OCI-LY7 (cell line): ENCODE measurements around the gene PAOX. TPM values are rescaled to one million over a fixed set of nuclear protein-coding genes. Genes with fewer than 3 reads are reported as not detected.

Source experiments
- BruUV-seq: library from RNA; stranded (reverse); fragments of 400-500 nt; replicated peaks from 2 replicates; lab custom pipeline; 2021; lab: Mats Ljungman, UMichigan
- CTCF ChIA-PET: fragments of 300-600 bp; sonication (Branson Sonifier 250); formaldehyde crosslinking; loops from one replicate; lab custom pipeline; 2022; ENCODE audit warnings: antibody characterized with exemption; ENCODE audit not compliant: unreplicated experiment; lab: Charles Lee
- POLR2A ChIA-PET: fragments of 300-600 bp; sonication (Branson Sonifier 250); formaldehyde crosslinking; loops from one replicate; lab custom pipeline; 2022; ENCODE audit warnings: antibody characterized with exemption; lab: Charles Lee
- DNase-seq: peaks from one replicate; pipeline ENCODE4 v3.0.0-alpha.2; 2015; ENCODE audit warnings: low spot score
- H2AFZ ChIP-seq: fragments of 200-600 bp; sonication (generic), shearing (Covaris generic); 2 replicates; pipeline ENCODE4 v1.6.1; 2014; ENCODE audit warnings: mild to moderate bottlenecking, antibody characterized with exemption, low read length, moderate library complexity
- H3K27ac ChIP-seq: fragments of 200-600 bp; sonication (generic); 2 replicates; pipeline ENCODE4 v1.5.1; 2014; ENCODE audit warnings: mixed run types, low read depth, mild to moderate bottlenecking, moderate library complexity, low read length, inconsistent platforms; ENCODE audit not compliant: poor library complexity, severe bottlenecking
- H3K36me3 ChIP-seq: fragments of 200-600 bp; sonication (generic); 2 replicates; pipeline ENCODE4 v1.6.1; 2014; ENCODE audit warnings: mild to moderate bottlenecking, antibody characterized with exemption, low read length, moderate library complexity, mixed read lengths; ENCODE audit not compliant: insufficient read depth
- H3K4me1 ChIP-seq: fragments of 200-600 bp; sonication (generic); 2 replicates; pipeline ENCODE4 v1.5.1; 2014; ENCODE audit warnings: mild to moderate bottlenecking, low read length; ENCODE audit not compliant: insufficient read depth, poor library complexity, severe bottlenecking
- H3K4me2 ChIP-seq: fragments of 200-600 bp; sonication (generic); 2 replicates; pipeline ENCODE4 v1.6.1; 2014; ENCODE audit warnings: mild to moderate bottlenecking, low read length
- H3K4me3 ChIP-seq: fragments of 200-600 bp; sonication (generic); 2 replicates; pipeline ENCODE4 v1.5.1; 2014; ENCODE audit warnings: mild to moderate bottlenecking, low read depth, low read length; ENCODE audit not compliant: poor library complexity, severe bottlenecking
- H3K79me2 ChIP-seq: fragments of 200-600 bp; sonication (generic); 2 replicates; pipeline ENCODE4 v1.6.1; 2016; ENCODE audit warnings: low read depth, mild to moderate bottlenecking, low read length, moderate library complexity, mixed read lengths; ENCODE audit not compliant: insufficient read depth
- H3K9me2 ChIP-seq: fragments of 200-600 bp; sonication (generic); 2 replicates; pipeline ENCODE4 v1.6.1; 2016; ENCODE audit warnings: mild to moderate bottlenecking, low read length, mixed read lengths; ENCODE audit not compliant: insufficient read depth
- H3K9me3 ChIP-seq: fragments of 200-600 bp; sonication (generic); 2 replicates; pipeline ENCODE4 v1.6.1; 2014; ENCODE audit warnings: mild to moderate bottlenecking, mixed run types, low read length, mixed read lengths
- H4K20me1 ChIP-seq: fragments of 200-600 bp; sonication (generic); 2 replicates; pipeline ENCODE4 v1.6.1; 2014; ENCODE audit warnings: mild to moderate bottlenecking, antibody characterized with exemption, low read length, moderate library complexity, mixed read lengths; ENCODE audit not compliant: insufficient read depth
- EZH2phosphoT487 ChIP-seq: fragments of 200-600 bp; sonication (generic); IDR thresholded peaks from 2 replicates; pipeline ENCODE4 v1.6.1; 2018; ENCODE audit warnings: low read depth, borderline replicate concordance, mild to moderate bottlenecking, mixed run types, antibody characterized with exemption, low read length, moderate library complexity, mixed read lengths
- intact Hi-C: fragments of 100-400 bp; cut with micrococcal nuclease; formaldehyde crosslinking; loops from one replicate; pipeline ENCODE4 v1.10.0; 2022; ENCODE audit not compliant: unreplicated experiment
- total RNA-seq, 2 experiments: library from RNA; depleted of rRNA in 1 of 2; stranded (reverse); fragments of >200 nt in 1 of 2; shearing (Covaris generic) in 1 of 2; gene quantifications; 2 replicates each; pipeline ENCODE4 v1.2.3, GENCODE V29; 2014 to 2022
- TF ChIP-seq, protein P1 (sequence below): fragments of 200-600 bp; sonication (generic); conservative IDR thresholded peaks from 2 replicates; pipeline ENCODE4 v1.5.1; 2014; ENCODE audit warnings: mild to moderate bottlenecking, antibody characterized with exemption, low read length, moderate library complexity, mixed read lengths

The PAOX gene
- total RNA-seq, 2 experiments from 2014 or later = 10.7 to 28.1 TPM

GRCh38 chr10:133341983-133342382 is 37.1 kb upstream of the PAOX start:
- no peaks in the 10 kb centered on the region for H3K36me3 ChIP-seq
- H3K4me2 ChIP-seq = no peak overlapping the region
- DNase-seq = no peak
- POLR2A ChIA-PET = no interaction called here
- no peaks in the 10 kb centered on the region for H3K9me2 ChIP-seq
- H3K4me3 ChIP-seq = no peak overlapping the region
- no peaks in the 10 kb centered on the region for H3K79me2 ChIP-seq
- H3K9me3 ChIP-seq = no peaks in the 10 kb centered on the region; the same call in 1 of the 2 replicates
- BruUV-seq = no TSS peak
- no peak for TF ChIP-seq EZH2phosphoT487
- TF ChIP-seq, protein P1, sequence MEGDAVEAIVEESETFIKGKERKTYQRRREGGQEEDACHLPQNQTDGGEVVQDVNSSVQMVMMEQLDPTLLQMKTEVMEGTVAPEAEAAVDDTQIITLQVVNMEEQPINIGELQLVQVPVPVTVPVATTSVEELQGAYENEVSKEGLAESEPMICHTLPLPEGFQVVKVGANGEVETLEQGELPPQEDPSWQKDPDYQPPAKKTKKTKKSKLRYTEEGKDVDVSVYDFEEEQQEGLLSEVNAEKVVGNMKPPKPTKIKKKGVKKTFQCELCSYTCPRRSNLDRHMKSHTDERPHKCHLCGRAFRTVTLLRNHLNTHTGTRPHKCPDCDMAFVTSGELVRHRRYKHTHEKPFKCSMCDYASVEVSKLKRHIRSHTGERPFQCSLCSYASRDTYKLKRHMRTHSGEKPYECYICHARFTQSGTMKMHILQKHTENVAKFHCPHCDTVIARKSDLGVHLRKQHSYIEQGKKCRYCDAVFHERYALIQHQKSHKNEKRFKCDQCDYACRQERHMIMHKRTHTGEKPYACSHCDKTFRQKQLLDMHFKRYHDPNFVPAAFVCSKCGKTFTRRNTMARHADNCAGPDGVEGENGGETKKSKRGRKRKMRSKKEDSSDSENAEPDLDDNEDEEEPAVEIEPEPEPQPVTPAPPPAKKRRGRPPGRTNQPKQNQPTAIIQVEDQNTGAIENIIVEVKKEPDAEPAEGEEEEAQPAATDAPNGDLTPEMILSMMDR = no peak
- no peak overlapping the region for H3K27ac ChIP-seq
- H3K4me1 ChIP-seq = no peaks in the 10 kb centered on the region
- no peak overlapping the region for H2AFZ ChIP-seq
- CTCF ChIA-PET = no interaction called here
- intact Hi-C loops = no loop called here
- H4K20me1 ChIP-seq = no peaks in the 10 kb centered on the region

GRCh38 chr10:133342942-133343341 is 36.1 kb upstream of the PAOX start:
- H3K4me1 ChIP-seq = no peaks in the 10 kb centered on the region
- no peaks in the 10 kb centered on the region for H4K20me1 ChIP-seq
- POLR2A ChIA-PET = interaction anchor here (0.6 kb wide), 1 partner anchor 43 kb away, joined by 3 read pairs; no protein-coding TSS in a partner anchor
- DNase-seq = no peak
- intact Hi-C loops = no loop called here
- H3K79me2 ChIP-seq = no peaks in the 10 kb centered on the region
- no peaks in the 10 kb centered on the region for H3K9me2 ChIP-seq
- H3K4me2 ChIP-seq = no peak overlapping the region
- H2AFZ ChIP-seq = no peak overlapping the region
- CTCF ChIA-PET = no interaction called here
- no peak for TF ChIP-seq EZH2phosphoT487
- TF ChIP-seq, protein P1 = no peak
- H3K36me3 ChIP-seq = no peaks in the 10 kb centered on the region
- no peak overlapping the region for H3K27ac ChIP-seq
- no peaks in the 10 kb centered on the region; the same call in 1 of the 2 replicates for H3K9me3 ChIP-seq
- no peak overlapping the region for H3K4me3 ChIP-seq
- no TSS peak for BruUV-seq

- POLR2A ChIA-PET = interaction anchor here (0.6 kb wide), 2 partner anchors 20 to 43 kb away, joined by 3 read pairs; no protein-coding TSS in a partner anchor
- BruUV-seq = no TSS peak
- intact Hi-C loops = no loop called here
These were observed 35.5 kb upstream of the PAOX start for GRCh38 chr10:133343558-133343957.

More at GRCh38 chr10:133343558-133343957, 35.5 kb upstream of the PAOX start:
- no peaks in the 10 kb centered on the region for H3K9me2 ChIP-seq
- no peaks in the 10 kb centered on the region for H4K20me1 ChIP-seq
- H2AFZ ChIP-seq = no peak overlapping the region
- no peaks in the 10 kb centered on the region for H3K4me1 ChIP-seq
- H3K4me2 ChIP-seq = no peak overlapping the region
- TF ChIP-seq, protein P1 = no peak
- no peak overlapping the region for H3K4me3 ChIP-seq
- no peaks in the 10 kb centered on the region; the same call in 1 of the 2 replicates for H3K9me3 ChIP-seq
- CTCF ChIA-PET = no interaction called here
- no peaks in the 10 kb centered on the region for H3K36me3 ChIP-seq
- H3K27ac ChIP-seq = no peak overlapping the region
- no peaks in the 10 kb centered on the region for H3K79me2 ChIP-seq
- no peak for DNase-seq
